Activated T-helper 2 cell treated with anti-CD3 and anti-CD28 coated beads, Interferon-gamma antibody, Interleukin-2, Interleukin-4, amounts not matched to agents 10 μg/mL and 5 μg/mL and 100 μg/mL, durations not matched to agents 14 hours and 24 hours and 36 hours (primary cell): ENCODE results near the gene PKP3. TPM values are rescaled to one million over a fixed set of nuclear protein-coding genes. Genes with fewer than 3 reads are reported as not detected.
"Not testable (repeated sequence)": the region's sequence is repeated elsewhere in the genome, so short reads cannot be mapped to it uniquely, and the experiment has no call there.

Experiments used
- DNase-seq: peaks from one replicate; pipeline ENCODE4 v3.0.0; 2021; ENCODE audit warnings: low spot score
- H3K27ac Mint-ChIP-seq: one replicate; pipeline ENCODE4 v1.8.0; 2021; ENCODE audit warnings: mixed read lengths
- H3K27me3 Mint-ChIP-seq: one replicate; pipeline ENCODE4 v1.8.0; 2021; ENCODE audit warnings: low read depth, mixed read lengths
- H3K36me3 Mint-ChIP-seq: one replicate; pipeline ENCODE4 v1.8.0; 2021; ENCODE audit warnings: low read depth, mixed read lengths
- H3K4me1 Mint-ChIP-seq: one replicate; pipeline ENCODE4 v1.8.0; 2021; ENCODE audit warnings: low read depth, mixed read lengths
- H3K4me3 Mint-ChIP-seq: one replicate; pipeline ENCODE4 v1.8.0; 2021; ENCODE audit warnings: low read depth, mild to moderate bottlenecking, moderate library complexity, mixed read lengths
- H3K9me3 Mint-ChIP-seq: one replicate; pipeline ENCODE4 v1.8.0; 2021; ENCODE audit warnings: mixed read lengths
- intact Hi-C: fragments of 100-400 bp; cut with micrococcal nuclease; formaldehyde crosslinking; loops from one replicate; pipeline ENCODE4 v1.15.1; 2023
- total RNA-seq: library from RNA; stranded (reverse); gene quantifications from 2 replicates; pipeline ENCODE4 v1.2.3, GENCODE V29; 2022

The PKP3 gene
- total RNA-seq, 1 donor from 2014 or later, result not detected

DNA sequence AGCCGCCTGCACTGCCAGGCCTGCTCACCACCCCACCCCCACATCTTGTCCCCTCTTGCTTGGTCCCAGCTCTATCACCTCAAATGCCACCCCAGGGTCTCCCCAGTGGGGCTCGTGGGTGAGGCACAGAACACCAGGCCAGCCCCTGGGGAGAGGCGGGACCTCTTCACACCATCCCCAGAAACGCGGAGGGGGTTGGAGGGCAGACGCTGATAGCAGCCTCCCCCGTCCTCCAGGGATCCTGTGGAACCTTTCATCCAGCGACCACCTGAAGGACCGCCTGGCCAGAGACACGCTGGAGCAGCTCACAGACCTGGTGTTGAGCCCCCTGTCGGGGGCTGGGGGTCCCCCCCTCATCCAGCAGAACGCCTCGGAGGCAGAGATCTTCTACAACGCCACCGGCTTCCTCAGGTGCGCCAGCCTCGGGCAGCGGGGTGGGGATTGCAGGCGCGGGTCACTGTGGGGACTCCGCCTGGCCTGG lies 5.8 kb downstream of the PKP3 start:
- Mint-ChIP-seq H3K27me3 (peaks cover 7% of the 10 kb centered on the region), H3K4me3 (no peak overlapping the region), H3K4me1 (no peaks in the 10 kb centered on the region), H3K27ac (no peak overlapping the region), H3K9me3 (peaks cover 4% of the 10 kb centered on the region), H3K36me3 (no peaks in the 10 kb centered on the region)
- intact Hi-C loops, result no loop called here
- no peak for DNase-seq

DNA sequence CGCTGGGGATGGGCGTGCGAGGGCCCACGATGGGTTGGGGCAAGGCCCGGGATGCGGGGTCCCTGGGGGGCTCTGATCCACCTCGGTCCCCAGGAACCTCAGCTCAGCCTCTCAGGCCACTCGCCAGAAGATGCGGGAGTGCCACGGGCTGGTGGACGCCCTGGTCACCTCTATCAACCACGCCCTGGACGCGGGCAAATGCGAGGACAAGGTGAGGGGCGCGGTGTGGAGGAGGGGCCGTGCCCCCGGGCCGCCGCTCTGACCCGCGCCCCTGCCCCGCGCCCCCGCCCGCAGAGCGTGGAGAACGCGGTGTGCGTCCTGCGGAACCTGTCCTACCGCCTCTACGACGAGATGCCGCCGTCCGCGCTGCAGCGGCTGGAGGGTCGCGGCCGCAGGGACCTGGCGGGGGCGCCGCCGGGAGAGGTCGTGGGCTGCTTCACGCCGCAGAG lies 6.3 kb downstream of the PKP3 start:
- peaks cover 4% of the 10 kb centered on the region for H3K9me3 Mint-ChIP-seq
- peaks cover 7% of the 10 kb centered on the region for H3K27me3 Mint-ChIP-seq
- H3K36me3 Mint-ChIP-seq, result no peaks in the 10 kb centered on the region
- no peaks in the 10 kb centered on the region for H3K4me1 Mint-ChIP-seq
- H3K4me3 Mint-ChIP-seq, result no peak overlapping the region
- H3K27ac Mint-ChIP-seq, result no peak overlapping the region
- no peak for DNase-seq
- intact Hi-C loops, result no loop called here

DNA sequence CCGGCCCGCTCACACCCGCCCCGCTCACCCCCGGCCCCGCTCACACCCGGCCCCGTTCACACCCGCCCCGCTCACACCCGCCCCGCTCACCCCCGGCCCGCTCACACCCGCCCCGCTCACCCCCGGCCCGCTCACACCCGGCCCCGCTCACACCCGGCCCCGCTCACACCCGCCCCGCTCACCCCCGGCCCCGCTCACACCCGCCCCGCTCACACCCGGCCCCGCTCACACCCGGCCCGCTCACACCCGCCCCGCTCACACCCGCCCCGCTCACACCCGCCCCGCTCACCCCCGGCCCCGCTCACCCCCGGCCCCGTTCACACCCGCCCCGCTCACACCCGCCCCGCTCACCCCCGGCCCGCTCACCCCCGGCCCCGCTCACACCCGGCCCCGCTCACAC lies 7.2 kb downstream of the PKP3 start:
- H3K27ac Mint-ChIP-seq, H3K36me3 Mint-ChIP-seq, H3K27me3 Mint-ChIP-seq, H3K4me3 Mint-ChIP-seq, intact Hi-C loops, H3K9me3 Mint-ChIP-seq, H3K4me1 Mint-ChIP-seq, DNase-seq: not testable (repeated sequence)

DNA sequence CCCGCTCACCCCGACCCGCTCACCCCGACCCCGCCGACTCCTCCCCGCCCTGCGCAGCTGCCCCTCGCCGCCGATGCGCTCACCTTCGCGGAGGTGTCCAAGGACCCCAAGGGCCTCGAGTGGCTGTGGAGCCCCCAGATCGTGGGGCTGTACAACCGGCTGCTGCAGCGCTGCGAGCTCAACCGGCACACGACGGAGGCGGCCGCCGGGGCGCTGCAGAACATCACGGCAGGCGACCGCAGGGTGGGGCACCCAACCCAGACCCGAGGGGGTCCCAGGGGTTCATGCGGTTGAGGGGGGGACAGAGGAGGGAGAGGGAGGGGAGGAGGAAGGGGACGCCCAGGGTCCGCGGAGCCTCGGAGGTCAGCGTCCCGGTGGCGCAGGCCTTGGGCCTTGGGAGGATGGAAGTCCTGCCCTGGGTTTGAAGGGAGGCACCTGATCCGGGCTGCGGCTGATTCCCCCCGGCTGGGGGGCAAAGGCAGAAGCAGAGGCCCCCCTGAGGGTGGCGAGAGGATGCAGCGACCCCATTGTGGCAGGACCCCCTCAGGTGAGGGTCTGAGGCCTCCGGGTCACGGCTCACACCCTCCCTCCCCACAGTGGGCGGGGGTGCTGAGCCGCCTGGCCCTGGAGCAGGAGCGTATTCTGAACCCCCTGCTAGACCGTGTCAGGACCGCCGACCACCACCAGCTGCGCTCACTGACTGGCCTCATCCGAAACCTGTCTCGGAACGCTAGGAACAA lies 9.2 kb downstream of the PKP3 start:
- intact Hi-C loops, result no loop called here
- no peak overlapping the region for H3K4me3 Mint-ChIP-seq
- H3K27ac Mint-ChIP-seq, result no peak overlapping the region
- no peaks in the 10 kb centered on the region for H3K4me1 Mint-ChIP-seq
- H3K36me3 Mint-ChIP-seq, result no peaks in the 10 kb centered on the region
- H3K27me3 Mint-ChIP-seq, result peaks cover 7% of the 10 kb centered on the region
- DNase-seq, result no peak
- H3K9me3 Mint-ChIP-seq, result peaks cover 4% of the 10 kb centered on the region

DNA sequence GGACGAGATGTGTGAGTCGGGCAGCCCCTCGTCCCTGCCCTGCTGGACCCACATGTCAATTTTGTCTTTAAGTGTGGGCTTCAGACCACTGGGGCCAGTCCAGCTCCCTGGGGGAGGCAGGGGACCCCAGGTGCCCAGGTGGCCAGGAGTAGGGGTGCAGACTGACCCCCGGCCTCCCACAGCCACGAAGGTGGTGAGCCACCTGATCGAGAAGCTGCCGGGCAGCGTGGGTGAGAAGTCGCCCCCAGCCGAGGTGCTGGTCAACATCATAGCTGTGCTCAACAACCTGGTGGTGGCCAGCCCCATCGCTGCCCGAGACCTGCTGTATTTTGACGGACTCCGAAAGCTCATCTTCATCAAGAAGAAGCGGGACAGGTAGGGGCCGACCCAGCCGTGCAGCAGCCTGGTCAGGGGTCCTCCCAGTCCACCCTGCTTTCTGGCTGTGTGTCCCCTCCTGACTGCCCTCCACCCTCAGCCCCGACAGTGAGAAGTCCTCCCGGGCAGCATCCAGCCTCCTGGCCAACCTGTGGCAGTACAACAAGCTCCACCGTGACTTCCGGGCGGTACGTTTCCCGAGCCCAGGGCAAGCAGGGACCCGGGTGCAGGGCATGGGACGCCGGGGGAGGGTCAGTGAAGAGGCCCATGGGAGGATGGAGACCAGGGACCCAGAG lies 9.9 kb downstream of the PKP3 start:
- intact Hi-C loops, result no loop called here
- Mint-ChIP-seq H3K4me1 (no peaks in the 10 kb centered on the region), H3K27ac (no peak overlapping the region), H3K27me3 (peaks cover 5% of the 10 kb centered on the region), H3K36me3 (no peaks in the 10 kb centered on the region), H3K9me3 (no peaks in the 10 kb centered on the region), H3K4me3 (no peak overlapping the region)
- DNase-seq, result no peak

DNA sequence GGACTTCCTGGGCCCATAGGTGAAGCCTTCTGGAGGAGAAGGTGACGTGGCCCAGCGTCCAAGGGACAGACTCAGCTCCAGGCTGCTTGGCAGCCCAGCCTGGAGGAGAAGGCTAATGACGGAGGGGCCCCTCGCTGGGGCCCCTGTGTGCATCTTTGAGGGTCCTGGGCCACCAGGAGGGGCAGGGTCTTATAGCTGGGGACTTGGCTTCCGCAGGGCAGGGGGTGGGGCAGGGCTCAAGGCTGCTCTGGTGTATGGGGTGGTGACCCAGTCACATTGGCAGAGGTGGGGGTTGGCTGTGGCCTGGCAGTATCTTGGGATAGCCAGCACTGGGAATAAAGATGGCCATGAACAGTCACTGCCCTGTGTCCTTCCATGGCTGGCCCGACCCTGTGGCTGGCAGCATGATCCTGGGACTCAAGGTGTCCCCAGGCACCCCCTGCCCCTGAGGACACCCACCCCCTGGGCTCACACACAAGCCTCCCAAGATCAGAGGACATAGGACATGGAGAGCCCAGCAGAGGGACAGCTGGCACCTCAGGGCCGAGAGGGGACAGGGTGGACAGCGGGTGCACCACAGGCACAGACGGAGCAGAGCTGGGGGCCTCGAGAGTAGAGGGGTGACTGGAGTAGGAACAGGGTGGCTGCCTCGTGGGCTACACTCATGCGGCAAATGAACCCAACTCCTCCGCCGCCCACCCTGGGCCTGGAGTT lies 10.7 kb downstream of the PKP3 start:
- Mint-ChIP-seq H3K9me3 (no peaks in the 10 kb centered on the region), H3K4me3 (no peak overlapping the region), H3K4me1 (no peaks in the 10 kb centered on the region), H3K27me3 (peaks cover 2% of the 10 kb centered on the region), H3K27ac (no peak overlapping the region), H3K36me3 (no peaks in the 10 kb centered on the region)
- no peak for DNase-seq
- intact Hi-C loops, result no loop called here

DNA sequence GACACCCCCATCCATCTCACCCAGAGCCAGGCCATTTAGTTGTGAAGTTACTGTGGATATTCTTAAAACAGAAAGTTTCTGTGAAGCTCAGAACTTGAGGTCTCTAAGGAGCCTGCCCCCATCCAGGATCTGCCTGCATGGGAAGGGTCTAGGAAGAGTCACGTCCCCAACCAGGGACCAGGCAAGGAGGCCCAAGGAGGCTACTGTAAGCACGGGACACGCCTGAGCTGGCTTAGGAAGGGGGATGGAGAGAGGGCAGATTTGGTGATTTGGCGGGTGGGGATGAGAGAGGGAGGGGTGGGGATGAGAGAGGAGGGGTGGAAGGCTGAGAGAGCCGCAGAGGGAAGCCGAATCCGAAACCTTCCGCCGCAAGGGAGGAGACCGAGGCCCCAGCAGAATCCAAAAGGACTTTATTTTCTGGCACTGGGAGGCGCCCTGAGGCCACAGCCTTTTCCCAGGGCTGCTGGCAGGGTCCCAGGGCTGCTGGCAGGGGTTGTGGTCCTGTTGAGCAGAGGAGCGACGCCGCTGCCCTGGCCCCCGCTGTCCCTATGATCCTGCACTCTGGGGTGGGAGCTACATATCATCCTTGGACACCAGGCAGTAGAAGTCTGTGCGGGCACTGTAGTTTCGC lies 11.4 kb downstream of the PKP3 start:
- H3K4me3 Mint-ChIP-seq, result peak overlapping the region; percentile 66
- no peaks in the 10 kb centered on the region for H3K27me3 Mint-ChIP-seq
- H3K4me1 Mint-ChIP-seq, result no peaks in the 10 kb centered on the region
- H3K27ac Mint-ChIP-seq, result peak overlapping the region; percentile 60
- intact Hi-C loops, result no loop called here
- H3K36me3 Mint-ChIP-seq, result no peaks in the 10 kb centered on the region
- no peak for DNase-seq
- no peaks in the 10 kb centered on the region for H3K9me3 Mint-ChIP-seq

DNA sequence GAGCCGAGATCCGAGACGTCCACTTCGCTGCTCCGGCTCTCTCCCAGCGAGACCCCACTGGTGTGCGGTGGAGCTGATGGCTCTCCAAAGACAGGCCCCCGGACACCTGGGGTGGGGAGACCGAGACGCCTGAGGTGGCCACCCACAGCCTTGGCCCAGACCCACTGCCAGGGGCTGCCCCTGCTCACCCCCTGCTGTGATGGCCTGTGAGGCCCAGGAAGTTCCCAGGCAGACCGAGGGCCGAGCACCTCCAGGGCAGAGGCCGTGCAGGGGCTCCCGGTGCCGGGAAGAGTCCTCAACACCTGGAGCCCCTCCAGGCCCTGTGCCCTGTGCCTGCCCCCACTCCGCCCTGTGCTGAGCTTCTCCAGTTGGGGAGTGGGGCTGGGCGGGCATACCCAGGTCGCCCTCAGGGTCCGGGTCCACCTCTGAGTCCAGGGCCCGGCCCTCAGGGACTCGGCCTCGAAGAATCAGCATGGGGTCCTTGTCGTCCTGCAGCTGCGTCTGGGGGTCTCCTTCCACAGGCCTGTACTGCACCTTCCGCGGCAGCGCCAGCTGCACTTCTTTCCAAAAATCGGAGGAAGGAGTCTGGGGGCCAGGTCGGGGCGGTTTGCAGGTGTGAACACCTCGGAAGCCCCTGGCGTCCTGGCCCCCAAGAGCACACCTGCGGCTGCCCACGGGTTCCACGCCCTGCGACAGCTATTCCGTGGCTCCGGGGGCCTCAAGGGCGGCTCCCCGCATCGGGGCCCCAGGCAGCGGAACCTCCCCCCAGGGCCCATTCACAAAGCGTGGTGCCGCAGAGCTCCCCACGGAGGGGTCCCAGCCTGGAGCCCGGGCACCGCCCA lies 12.2 kb downstream of the PKP3 start:
- H3K4me3 Mint-ChIP-seq, result peak overlapping the region; percentile 43
- no peaks in the 10 kb centered on the region for H3K36me3 Mint-ChIP-seq
- intact Hi-C loops, result no loop called here
- H3K4me1 Mint-ChIP-seq, result no peaks in the 10 kb centered on the region
- H3K27me3 Mint-ChIP-seq, result no peaks in the 10 kb centered on the region
- no peaks in the 10 kb centered on the region for H3K9me3 Mint-ChIP-seq
- H3K27ac Mint-ChIP-seq, result no peak overlapping the region
- no peak for DNase-seq

DNA sequence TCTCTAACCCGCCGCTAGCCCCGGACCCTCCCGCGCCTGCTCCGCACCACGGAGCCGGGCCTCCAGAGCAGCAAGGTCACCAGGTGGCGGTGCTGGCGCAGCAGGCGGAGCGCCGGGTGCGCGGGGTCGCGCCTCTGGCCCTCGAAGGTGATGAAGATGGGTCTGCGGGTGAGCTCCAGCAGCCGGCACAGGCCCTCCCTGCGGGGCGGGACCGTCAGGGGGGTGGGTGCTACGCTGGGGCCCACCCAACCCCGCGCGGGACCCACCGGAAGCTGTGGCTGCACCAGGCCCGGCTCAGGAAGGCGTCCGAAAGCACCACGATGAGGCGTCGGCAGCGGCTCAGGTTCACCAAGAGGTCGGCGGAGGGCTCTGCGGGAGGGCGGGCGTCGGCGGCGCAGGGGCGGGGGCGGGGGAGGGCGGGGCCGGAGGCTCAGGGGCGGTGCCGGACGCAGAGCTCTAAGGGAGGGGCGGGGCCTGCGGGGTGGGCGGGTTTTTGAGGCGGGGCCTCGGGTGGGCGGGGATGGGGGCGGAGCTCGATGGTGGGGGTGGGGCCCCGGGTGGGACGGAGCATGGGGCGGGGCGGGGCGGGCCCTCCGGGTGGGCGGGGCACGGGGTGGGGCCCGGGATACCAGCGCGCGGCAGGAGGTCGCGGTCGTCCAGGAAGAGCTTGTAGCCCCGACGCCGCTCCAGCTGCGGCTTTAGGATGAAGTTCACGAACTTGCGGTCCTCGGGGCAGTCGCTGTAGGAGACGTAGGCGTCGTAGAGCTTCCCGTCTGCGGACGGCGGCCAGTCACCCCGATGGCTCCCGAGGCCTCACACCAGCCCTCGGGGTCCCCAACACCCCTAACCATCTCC lies 13.0 kb downstream of the PKP3 start:
- no peak overlapping the region for H3K27ac Mint-ChIP-seq
- no peaks in the 10 kb centered on the region for H3K9me3 Mint-ChIP-seq
- H3K36me3 Mint-ChIP-seq, result no peaks in the 10 kb centered on the region
- H3K4me1 Mint-ChIP-seq, result no peaks in the 10 kb centered on the region
- H3K4me3 Mint-ChIP-seq, result no peak overlapping the region
- H3K27me3 Mint-ChIP-seq, result no peaks in the 10 kb centered on the region
- peak; percentile 92 for DNase-seq
- intact Hi-C loops, result loop anchor here (1.0 kb wide), 1 partner anchor 41 kb away; no protein-coding TSS in a partner anchor

DNA sequence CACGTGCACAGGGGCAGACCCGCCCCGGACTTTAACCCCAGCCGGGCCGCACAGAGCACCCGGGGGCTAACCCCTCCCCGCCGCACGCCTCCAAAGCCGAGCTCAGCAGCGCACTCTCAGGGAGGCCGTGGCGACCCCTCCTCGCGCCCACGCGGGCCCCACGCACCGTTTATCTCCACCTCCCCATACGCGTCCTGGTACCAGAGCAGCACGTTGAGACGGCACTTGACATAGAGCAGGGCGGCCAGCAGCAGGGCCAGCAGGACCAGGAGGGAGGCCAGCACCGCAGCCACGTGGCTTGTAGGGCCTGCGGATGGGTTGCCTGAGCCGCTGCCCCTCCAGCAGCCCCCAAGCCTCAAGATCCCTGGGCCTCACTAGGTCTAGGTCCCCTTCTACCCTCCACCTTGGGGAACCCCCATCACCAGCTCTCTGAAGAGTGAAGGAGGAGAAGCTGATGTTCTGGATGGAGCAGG lies 13.7 kb downstream of the PKP3 start:
- no peaks in the 10 kb centered on the region for H3K27me3 Mint-ChIP-seq
- no peak overlapping the region for H3K27ac Mint-ChIP-seq
- no peak overlapping the region for H3K4me3 Mint-ChIP-seq
- intact Hi-C loops, result loop anchor here (1.0 kb wide), 1 partner anchor 41 kb away; no protein-coding TSS in a partner anchor
- no peak for DNase-seq
- no peaks in the 10 kb centered on the region for H3K36me3 Mint-ChIP-seq
- no peaks in the 10 kb centered on the region for H3K9me3 Mint-ChIP-seq
- H3K4me1 Mint-ChIP-seq, result no peaks in the 10 kb centered on the region

DNA sequence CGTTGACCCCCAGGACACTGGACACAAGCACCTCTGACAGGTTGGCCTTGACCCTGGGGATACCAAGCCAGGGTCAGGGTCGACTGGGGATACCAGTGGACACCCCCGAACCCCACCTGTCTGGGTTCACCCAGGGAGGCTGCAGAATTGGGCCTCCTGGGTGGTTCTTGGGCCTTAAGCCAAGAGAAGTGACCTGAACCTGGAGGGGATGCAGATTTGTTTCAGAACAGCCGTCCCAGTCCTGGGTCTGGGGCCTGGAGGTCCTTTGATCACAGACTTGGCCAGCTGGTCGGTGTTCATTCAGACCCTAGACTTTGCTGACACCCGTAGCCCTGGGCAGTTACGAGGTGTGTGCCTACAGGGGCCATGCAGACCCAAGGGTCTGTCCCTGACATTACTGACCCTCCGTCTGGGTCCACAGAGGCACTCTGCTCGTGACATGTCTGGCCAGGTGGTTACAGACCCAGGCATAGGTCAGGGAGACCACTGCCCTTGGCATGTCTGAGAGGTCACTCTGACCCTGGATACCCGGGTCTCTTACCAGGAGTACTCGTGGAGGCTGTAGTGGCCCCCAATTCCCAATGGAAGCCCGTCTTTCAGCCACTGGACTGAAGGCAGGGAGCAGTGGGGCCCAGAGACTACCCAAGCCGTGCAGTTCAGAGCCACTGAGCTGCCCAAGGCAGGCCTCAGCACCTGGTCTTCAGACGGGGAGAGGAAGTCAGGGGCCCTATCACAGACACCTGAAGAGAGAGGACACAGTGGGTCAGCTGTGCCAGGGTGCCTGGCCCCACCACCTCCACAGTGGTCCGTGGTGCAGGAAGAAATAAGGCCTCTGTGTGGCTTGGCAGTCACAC lies 14.4 kb downstream of the PKP3 start:
- H3K9me3 Mint-ChIP-seq, result no peaks in the 10 kb centered on the region
- intact Hi-C loops, result no loop called here
- no peaks in the 10 kb centered on the region for H3K27me3 Mint-ChIP-seq
- no peak overlapping the region for H3K27ac Mint-ChIP-seq
- no peak overlapping the region for H3K4me3 Mint-ChIP-seq
- DNase-seq, result no peak
- H3K36me3 Mint-ChIP-seq, result no peaks in the 10 kb centered on the region
- H3K4me1 Mint-ChIP-seq, result peaks cover 4% of the 10 kb centered on the region
